GM23248 (cell line): Measurements from ENCODE around the gene NHERF2. TPM values are rescaled to one million over a fixed set of nuclear protein-coding genes. Genes with fewer than 3 reads are reported as not detected.
A peak's percentile ranks its signal among the peaks of the same experiment; 100 is the strongest.

ENCODE experiments used
- DNase-seq: peaks from one replicate; pipeline ENCODE4 v3.0.0-alpha.2; 2015
- H2AFZ ChIP-seq: fragments of 200-600 bp; sonication (generic); 2 replicates; pipeline ENCODE4 v1.6.1; 2016; ENCODE audit warnings: antibody characterized with exemption
- H3F3A ChIP-seq: fragments of 200-600 bp; sonication (generic); 2 replicates; pipeline ENCODE4 v1.6.1; 2016; ENCODE audit warnings: mild to moderate bottlenecking, antibody characterized with exemption, mixed run types; ENCODE audit not compliant: insufficient read depth
- H3K27ac ChIP-seq: fragments of 200-600 bp; sonication (generic); 2 replicates; pipeline ENCODE4 v1.5.1; 2016; ENCODE audit warnings: mild to moderate bottlenecking
- H3K27me3 ChIP-seq: fragments of 200-600 bp; sonication (generic); replicated peaks from 2 replicates; pipeline ENCODE4 v1.6.1; 2016; ENCODE audit warnings: mild to moderate bottlenecking; ENCODE audit not compliant: insufficient read depth
- H3K36me3 ChIP-seq: fragments of 200-600 bp; sonication (generic); 2 replicates; pipeline ENCODE4 v1.6.1; 2016; ENCODE audit warnings: low read depth, mild to moderate bottlenecking
- H3K4me1 ChIP-seq: fragments of 200-600 bp; sonication (generic); 2 replicates; pipeline ENCODE4 v1.6.1; 2016; ENCODE audit warnings: mild to moderate bottlenecking; ENCODE audit not compliant: insufficient read depth
- H3K4me2 ChIP-seq: fragments of 200-600 bp; sonication (generic); one replicate; pipeline ENCODE4 v1.6.1; 2016; ENCODE audit warnings: mild to moderate bottlenecking; ENCODE audit not compliant: unreplicated experiment
- H3K4me3 ChIP-seq: fragments of 200-600 bp; sonication (generic); 2 replicates; pipeline ENCODE4 v1.5.1; 2016; ENCODE audit warnings: mild to moderate bottlenecking
- H3K79me2 ChIP-seq: fragments of 200-600 bp; sonication (generic); 2 replicates; pipeline ENCODE4 v1.6.1; 2016; ENCODE audit warnings: mild to moderate bottlenecking; ENCODE audit not compliant: insufficient read depth
- H3K9ac ChIP-seq: fragments of 200-600 bp; sonication (generic); 2 replicates; pipeline ENCODE4 v1.6.1; 2016; ENCODE audit warnings: mild to moderate bottlenecking
- H3K9me2 ChIP-seq: fragments of 200-600 bp; sonication (generic); 2 replicates; pipeline ENCODE4 v1.6.1; 2016; ENCODE audit warnings: mixed run types, mild to moderate bottlenecking, moderate library complexity; ENCODE audit not compliant: insufficient read depth
- H3K9me3 ChIP-seq: fragments of 200-600 bp; sonication (generic); one replicate; pipeline ENCODE4 v1.6.1; 2017; ENCODE audit warnings: low read depth
- H4K20me1 ChIP-seq: fragments of 200-600 bp; sonication (generic); 2 replicates; pipeline ENCODE4 v1.6.0; 2016; ENCODE audit not compliant: insufficient read depth
- EZH2 ChIP-seq: fragments of 200-600 bp; sonication (generic); IDR thresholded peaks from 2 replicates; pipeline ENCODE4 v1.6.1; 2018; ENCODE audit warnings: antibody characterized with exemption, mild to moderate bottlenecking; ENCODE audit not compliant: insufficient read depth, poor library complexity, severe bottlenecking
- EZH2phosphoT487 ChIP-seq: fragments of 200-600 bp; sonication (generic); IDR thresholded peaks from 2 replicates; pipeline ENCODE4 v1.6.1; 2018; ENCODE audit warnings: antibody characterized with exemption, moderate library complexity, mild to moderate bottlenecking, low read depth; ENCODE audit not compliant: insufficient read depth
- WGBS, 2 experiments: methylation state at CpG; one replicate each; pipeline ENCODE4 v1.1.6; 2015 to 2017; ENCODE audit warnings: low lambda C conversion rate in 2 of 2, low coverage in 1 of 2; ENCODE audit errors: missing lambda C conversion rate in 2 of 2; 5-methylcytosine and 5-hydroxymethylcytosine counted together
- in situ Hi-C: fragments of 300-500 bp; cut with MboI; formaldehyde crosslinking; loops from 2 replicates; pipeline ENCODE4 v1.15.0; 2020
- polyA plus RNA-seq: library from polyadenylated mRNA; unstranded; fragments of >200 nt; fragmentation: Nextera tagmentation; extraction: Ambion mirVana; gene quantifications from 2 replicates; pipeline ENCODE4 v1.2.1, GENCODE V29; 2016
- total RNA-seq: library from RNA; depleted of rRNA; stranded (reverse); fragments of >200 nt; shearing (Covaris generic); gene quantifications from 2 replicates; pipeline ENCODE4 v1.2.3, GENCODE V29; 2014

The NHERF2 gene
- total and polyA plus RNA-seq, 2 experiments from 2014 or later: 27.3 to 29.0 TPM

DNA sequence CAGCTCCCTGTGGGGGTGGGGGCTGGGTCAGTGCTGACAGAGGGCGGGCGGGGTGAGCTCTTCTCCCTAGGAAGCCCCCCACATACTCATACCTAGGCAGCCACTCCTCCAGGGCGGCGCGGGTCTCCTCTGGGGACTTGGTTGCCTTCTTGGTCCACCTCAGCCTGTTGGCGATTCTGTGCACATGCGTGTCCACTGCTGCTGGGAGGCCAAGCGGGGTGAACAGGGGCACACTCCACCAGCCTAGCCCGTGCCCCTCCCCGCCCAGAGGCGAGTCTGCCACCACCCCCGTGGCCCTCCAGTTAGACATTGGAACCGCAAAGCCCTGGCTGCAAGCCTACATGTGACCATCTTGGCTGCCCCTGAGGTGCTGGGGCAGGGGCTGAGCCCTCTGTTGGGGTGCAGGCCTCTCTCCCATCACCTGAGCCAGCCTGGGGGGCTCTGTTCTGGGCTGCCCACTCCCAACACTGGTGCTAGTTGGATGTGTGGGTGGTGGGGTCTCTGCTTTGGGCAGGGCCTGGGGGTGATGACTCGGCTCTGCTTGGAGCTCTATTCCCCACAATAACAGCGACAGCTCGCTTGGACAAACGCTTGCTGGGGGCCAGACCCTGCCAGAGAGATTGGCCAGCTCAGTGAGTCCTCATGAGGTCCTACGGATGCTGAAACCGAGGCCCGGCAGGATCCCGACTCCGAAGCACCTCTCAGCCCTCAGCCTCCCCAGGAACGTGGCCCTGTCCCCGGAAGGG lies 13.5 kb downstream of the NHERF2 start:
- 0 out of 2 replicates have a peak overlapping the region, but pooled peaks have one; percentile 23 for H3K27ac ChIP-seq
- in situ Hi-C loops: no loop called here
- WGBS, 2 experiments: 88 to 90% methylated on average over 23 to 24 of the region's 24 CpGs
- DNase-seq: no peak
- no peaks in the 10 kb centered on the region for H3K9me3 ChIP-seq
- no peaks in the 10 kb centered on the region for H4K20me1 ChIP-seq
- H3K9ac ChIP-seq: peak overlapping the region; percentile 45; the same call in 1 of the 2 replicates
- H3K4me3 ChIP-seq: no peak overlapping the region
- 0 out of 2 replicates have a peak, but pooled peaks cover 7% of the 10 kb centered on the region for H3K79me2 ChIP-seq
- no peak overlapping the region for H2AFZ ChIP-seq
- H3K4me1 ChIP-seq: peaks cover 17% of the 10 kb centered on the region
- no peaks in the 10 kb centered on the region for H3K36me3 ChIP-seq
- TF ChIP-seq EZH2phosphoT487 (no peak), EZH2 (no peak)
- H3K27me3 ChIP-seq: no peaks in the 10 kb centered on the region
- no peaks in the 10 kb centered on the region for H3K9me2 ChIP-seq
- no peaks in the 10 kb centered on the region for H3F3A ChIP-seq
- no peak overlapping the region for H3K4me2 ChIP-seq

DNA sequence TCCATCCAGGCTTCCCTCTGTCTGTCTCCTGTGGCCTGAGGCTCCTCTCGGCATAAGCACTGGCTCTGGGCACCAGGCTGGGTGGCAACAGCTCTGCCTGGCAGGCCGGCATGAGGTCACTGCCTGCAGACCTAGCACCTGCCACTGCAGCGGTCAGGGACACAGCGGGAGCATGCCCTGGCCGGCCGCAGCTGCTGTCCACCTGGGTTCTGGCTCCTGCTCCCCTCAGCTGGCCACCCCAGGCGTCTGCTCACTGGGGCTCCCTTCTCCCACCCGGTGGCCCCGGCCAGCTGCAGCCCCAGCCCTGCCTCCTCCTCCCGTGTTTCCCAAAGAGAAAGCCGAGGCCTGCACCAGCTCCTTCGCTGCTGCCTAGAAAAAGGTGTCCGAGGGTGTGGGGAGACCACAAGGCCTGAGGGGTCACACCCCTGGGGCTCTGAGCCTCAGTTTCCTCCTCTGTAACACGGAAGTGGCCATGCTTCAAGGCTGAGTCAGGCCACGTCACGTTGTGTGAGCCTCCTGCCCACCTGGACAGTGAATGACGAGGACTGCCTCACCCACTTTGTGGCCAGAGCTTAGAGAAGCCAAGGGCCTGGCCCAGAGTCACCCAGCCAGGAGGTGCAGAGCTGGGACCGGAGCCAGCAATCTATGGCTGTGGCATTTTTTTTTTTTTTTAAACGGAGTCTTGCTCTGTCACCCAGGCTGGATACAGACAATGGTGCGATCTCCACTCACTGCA lies 14.3 kb downstream of the NHERF2 start:
- H3K36me3 ChIP-seq: no peaks in the 10 kb centered on the region
- no peaks in the 10 kb centered on the region for H3K27me3 ChIP-seq
- H3K4me3 ChIP-seq: no peak overlapping the region
- in situ Hi-C loops: no loop called here
- H3K27ac ChIP-seq: no peak overlapping the region
- peaks cover 10% of the 10 kb centered on the region for H3K4me1 ChIP-seq
- no peaks in the 10 kb centered on the region for H3F3A ChIP-seq
- DNase-seq: no peak
- no peak overlapping the region for H3K4me2 ChIP-seq
- 86 to 87% methylated on average over 18 to 20 of the region's 20 CpGs for WGBS, 2 experiments
- TF ChIP-seq EZH2phosphoT487 (no peak), EZH2 (no peak)
- H3K79me2 ChIP-seq: 0 out of 2 replicates have a peak, but pooled peaks cover 7% of the 10 kb centered on the region
- H3K9ac ChIP-seq: no peak overlapping the region
- no peaks in the 10 kb centered on the region for H3K9me2 ChIP-seq
- H3K9me3 ChIP-seq: no peaks in the 10 kb centered on the region
- no peak overlapping the region for H2AFZ ChIP-seq
- H4K20me1 ChIP-seq: no peaks in the 10 kb centered on the region

DNA sequence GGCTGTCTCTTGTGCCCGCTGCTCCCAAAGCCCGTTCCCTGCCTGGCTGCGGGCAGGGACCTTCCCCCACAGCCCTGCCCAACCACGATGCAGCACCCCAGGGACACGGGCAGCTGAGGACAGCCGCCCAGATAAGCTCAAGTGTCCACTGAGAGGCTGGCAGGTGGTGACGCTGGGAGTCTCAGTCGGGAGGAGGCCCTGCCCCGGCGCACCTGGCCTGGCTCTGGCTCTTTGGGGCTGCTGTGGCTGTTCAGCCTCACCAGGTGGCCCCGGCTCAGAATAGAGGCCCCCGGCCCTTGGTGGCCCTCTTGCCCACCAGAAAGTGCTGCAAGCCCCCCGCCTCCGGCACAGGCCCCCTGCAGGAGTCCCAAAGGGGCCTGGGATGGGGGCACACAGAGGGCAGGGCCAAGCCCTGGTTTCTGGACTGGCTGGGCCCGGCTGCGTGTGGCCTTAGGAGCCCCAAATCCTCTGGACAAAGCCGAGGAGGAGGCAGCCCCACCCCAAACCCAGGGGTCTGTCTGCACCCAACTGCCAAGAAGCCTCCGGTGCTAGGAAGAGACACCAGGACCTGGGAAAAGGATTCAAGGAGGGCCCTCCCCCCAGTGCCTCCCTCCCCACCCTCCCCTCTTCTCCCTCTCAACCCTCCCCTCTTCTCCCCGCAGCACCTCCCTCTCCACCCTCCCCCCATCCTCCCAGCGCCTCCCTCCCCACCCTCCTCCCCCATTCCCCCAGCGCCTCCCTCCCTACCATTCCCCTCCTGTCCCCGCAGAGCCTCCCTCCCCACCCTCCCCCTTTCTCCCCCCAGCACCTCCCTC lies 15.7 kb downstream of the NHERF2 start:
- 87 to 96% methylated on average over 14 to 21 of the region's 22 CpGs for WGBS, 2 experiments
- Histone ChIP-seq H3K4me3 (no peak overlapping the region), H3K9me3 (no peaks in the 10 kb centered on the region), H3K9me2 (no peaks in the 10 kb centered on the region), H3K4me2 (no peak overlapping the region), H3K27ac (no peak overlapping the region), H3K79me2 (no peaks in the 10 kb centered on the region), H3K9ac (no peak overlapping the region), H3K36me3 (no peaks in the 10 kb centered on the region), H2AFZ (no peak overlapping the region), H3K27me3 (no peaks in the 10 kb centered on the region), H3K4me1 (peaks cover 7% of the 10 kb centered on the region), H3F3A (no peaks in the 10 kb centered on the region), H4K20me1 (no peaks in the 10 kb centered on the region)
- in situ Hi-C loops: no loop called here
- DNase-seq: no peak
- TF ChIP-seq EZH2phosphoT487 (no peak), EZH2 (no peak)

DNA sequence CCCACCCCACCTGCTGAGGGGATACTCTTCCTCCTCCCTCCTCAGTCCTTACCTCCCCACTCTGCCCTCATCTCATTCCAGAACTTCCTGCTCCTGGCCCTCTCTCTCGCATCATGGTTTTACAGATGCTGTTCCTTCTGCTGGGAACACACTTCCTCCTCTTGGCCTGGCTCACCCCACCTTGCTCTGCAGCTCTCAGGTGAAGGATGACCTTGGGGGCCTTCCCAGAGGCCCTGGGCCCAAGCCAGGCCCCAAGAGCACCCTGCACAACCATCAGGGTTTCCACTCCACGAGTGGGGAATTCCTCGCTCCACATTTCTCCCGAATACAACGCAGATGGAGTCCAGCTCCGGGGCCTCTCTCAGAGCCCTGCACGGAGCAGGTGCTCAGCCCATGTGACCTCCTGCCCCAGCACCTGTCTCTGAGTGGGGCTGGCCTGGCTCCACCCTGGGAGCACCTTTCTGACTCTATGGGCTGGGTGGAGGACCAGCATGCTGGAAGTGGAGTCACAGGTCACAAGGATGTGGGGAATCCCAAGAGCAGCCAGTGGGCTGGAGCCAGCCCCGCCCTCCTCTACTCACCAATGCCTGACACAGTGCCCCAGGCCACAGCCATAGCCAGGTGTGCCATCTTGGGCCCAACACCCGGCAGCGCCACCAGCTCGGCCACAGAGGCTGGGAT lies 16.4 kb downstream of the NHERF2 start:
- WGBS, 2 experiments: 96 to 97% methylated on average over 11 of the region's 11 CpGs
- no peak for DNase-seq
- peaks cover 7% of the 10 kb centered on the region for H3K4me1 ChIP-seq
- no peak overlapping the region for H3K9ac ChIP-seq
- H3K9me2 ChIP-seq: no peaks in the 10 kb centered on the region
- no peak overlapping the region for H3K4me2 ChIP-seq
- peaks cover 3% of the 10 kb centered on the region for H3K79me2 ChIP-seq
- H3K9me3 ChIP-seq: no peaks in the 10 kb centered on the region
- no peaks in the 10 kb centered on the region for H3K36me3 ChIP-seq
- in situ Hi-C loops: no loop called here
- TF ChIP-seq EZH2 (no peak), EZH2phosphoT487 (no peak)
- no peak overlapping the region for H3K27ac ChIP-seq
- no peak overlapping the region for H2AFZ ChIP-seq
- no peak overlapping the region for H3K4me3 ChIP-seq
- no peaks in the 10 kb centered on the region for H3K27me3 ChIP-seq
- no peaks in the 10 kb centered on the region for H4K20me1 ChIP-seq
- no peaks in the 10 kb centered on the region for H3F3A ChIP-seq
